Measurements from ENCODE around the gene INPP4B.

DNA sequence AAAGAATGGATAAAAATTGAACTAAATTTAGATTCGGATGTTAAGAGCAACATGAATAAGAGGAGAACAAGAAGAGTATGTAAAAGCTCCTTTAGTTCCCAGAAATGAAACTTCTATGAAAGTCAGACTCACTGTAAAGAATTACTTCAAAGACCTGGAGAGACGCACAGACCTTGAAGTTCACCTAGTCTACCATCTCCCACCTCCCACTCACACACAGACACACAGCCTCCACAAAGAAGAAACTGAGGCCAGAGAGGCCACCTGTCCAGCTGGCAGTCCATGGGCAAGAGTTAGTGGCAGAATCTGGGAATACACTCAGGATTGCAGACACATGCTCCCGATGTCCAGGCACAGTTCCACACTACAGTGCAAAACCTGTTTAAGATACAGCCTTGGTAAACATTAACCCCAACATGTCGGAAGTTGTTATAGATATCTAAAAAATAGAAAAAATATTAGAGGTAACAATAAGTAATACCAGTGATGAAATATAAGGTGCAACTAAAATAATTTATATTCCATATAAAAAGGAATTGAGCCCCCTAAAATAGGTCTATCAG is 288.8 kb downstream of the INPP4B start:
- TF ChIP-seq, protein P1, sequence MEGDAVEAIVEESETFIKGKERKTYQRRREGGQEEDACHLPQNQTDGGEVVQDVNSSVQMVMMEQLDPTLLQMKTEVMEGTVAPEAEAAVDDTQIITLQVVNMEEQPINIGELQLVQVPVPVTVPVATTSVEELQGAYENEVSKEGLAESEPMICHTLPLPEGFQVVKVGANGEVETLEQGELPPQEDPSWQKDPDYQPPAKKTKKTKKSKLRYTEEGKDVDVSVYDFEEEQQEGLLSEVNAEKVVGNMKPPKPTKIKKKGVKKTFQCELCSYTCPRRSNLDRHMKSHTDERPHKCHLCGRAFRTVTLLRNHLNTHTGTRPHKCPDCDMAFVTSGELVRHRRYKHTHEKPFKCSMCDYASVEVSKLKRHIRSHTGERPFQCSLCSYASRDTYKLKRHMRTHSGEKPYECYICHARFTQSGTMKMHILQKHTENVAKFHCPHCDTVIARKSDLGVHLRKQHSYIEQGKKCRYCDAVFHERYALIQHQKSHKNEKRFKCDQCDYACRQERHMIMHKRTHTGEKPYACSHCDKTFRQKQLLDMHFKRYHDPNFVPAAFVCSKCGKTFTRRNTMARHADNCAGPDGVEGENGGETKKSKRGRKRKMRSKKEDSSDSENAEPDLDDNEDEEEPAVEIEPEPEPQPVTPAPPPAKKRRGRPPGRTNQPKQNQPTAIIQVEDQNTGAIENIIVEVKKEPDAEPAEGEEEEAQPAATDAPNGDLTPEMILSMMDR (IDR thresholded peaks at IDR 0.05; ENCODE audit: low read length): no peak
- TF ChIP-seq EZH2 (IDR thresholded peaks at IDR 0.05; ENCODE audit: borderline replicate concordance, low read length): no peak
